ENCODE data around the gene LRIG2. TPM values are rescaled to one million over a fixed set of nuclear protein-coding genes. Genes with fewer than 3 reads are reported as not detected.
"Not testable (repeated sequence)": the region's sequence is repeated elsewhere in the genome, so short reads cannot be mapped to it uniquely, and the experiment has no call there.

Gene LRIG2
- total RNA-seq, 2 experiments from 2014 or later: 15.3 to 21.4 TPM

DNA sequence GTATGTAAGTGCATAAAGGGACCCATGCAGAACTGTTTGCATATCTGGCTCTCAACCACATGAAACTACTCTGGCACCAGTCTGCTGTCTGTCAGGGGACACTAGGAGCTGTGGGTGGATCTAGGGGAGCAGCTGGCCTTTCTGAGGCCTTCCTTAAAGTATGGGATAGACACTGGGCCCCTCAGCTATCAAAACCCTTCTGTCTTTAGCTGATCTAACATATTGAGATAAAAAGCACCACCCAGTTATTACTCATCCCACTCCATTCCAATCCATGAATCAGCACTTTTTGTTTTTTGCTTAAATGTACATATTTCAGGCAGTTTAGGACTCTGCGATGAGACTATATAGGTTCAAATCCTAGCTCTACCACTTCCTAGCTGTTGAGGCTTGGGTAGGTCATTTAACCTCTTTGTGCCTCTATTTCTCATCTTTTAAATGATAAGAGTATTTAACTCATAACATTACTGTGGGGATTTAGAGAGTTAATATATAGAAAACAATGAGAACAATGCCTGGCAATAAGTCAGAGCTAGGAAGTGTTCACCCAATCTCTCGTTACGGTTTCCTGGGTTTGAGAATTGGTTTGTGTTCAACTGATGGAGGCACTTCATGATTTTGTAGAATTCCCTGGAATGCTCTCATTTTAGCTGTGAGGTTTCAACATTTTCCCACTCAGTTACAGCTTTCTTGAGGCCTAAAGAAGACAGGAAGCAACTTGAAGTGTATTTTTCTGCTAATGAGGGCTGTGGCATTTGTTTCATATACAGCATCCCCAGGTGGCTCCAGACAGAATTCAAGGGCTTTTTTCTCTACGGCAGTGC, 68.9 kb downstream of the LRIG2 start:
- H3K9me3 Mint-ChIP-seq: no peaks in the 10 kb centered on the region
- no peak overlapping the region for H3K4me3 Mint-ChIP-seq
- H3K27me3 Mint-ChIP-seq: no peaks in the 10 kb centered on the region
- POLR2A ChIA-PET: no interaction called here
- peaks cover 19% of the 10 kb centered on the region for H3K4me1 Mint-ChIP-seq
- DNase-seq (no peak), ATAC-seq (ENCODE audit: low read depth) (no peak)
- H3K36me3 Mint-ChIP-seq: no peaks in the 10 kb centered on the region
- no peak overlapping the region for H3K27ac Mint-ChIP-seq

DNA sequence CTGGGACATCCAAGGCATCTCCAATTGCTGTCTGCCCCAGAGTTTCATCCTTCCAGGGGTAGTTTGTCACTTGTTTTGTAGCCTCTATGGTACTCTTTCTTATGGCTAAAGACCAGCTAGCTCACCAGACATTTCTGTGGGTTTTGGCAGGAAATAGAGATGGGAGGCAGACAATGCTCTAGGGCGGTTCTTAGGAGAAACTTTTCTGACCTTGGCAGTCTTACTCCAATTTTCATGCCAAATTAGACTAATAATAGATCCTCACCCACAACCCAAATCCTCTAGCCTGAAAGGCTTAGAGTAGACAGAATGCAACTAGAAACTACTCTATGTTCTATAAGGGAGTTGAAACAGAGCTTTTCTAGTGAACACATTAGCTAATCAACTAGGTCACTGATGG, 69.8 kb downstream of the LRIG2 start:
- no peaks in the 10 kb centered on the region for H3K9me3 Mint-ChIP-seq
- no peaks in the 10 kb centered on the region for H3K27me3 Mint-ChIP-seq
- ATAC-seq (ENCODE audit: low read depth) (no peak), DNase-seq (no peak)
- H3K27ac Mint-ChIP-seq: no peak overlapping the region
- H3K36me3 Mint-ChIP-seq: no peaks in the 10 kb centered on the region
- POLR2A ChIA-PET: no interaction called here
- no peak overlapping the region for H3K4me3 Mint-ChIP-seq
- peaks cover 26% of the 10 kb centered on the region for H3K4me1 Mint-ChIP-seq

DNA sequence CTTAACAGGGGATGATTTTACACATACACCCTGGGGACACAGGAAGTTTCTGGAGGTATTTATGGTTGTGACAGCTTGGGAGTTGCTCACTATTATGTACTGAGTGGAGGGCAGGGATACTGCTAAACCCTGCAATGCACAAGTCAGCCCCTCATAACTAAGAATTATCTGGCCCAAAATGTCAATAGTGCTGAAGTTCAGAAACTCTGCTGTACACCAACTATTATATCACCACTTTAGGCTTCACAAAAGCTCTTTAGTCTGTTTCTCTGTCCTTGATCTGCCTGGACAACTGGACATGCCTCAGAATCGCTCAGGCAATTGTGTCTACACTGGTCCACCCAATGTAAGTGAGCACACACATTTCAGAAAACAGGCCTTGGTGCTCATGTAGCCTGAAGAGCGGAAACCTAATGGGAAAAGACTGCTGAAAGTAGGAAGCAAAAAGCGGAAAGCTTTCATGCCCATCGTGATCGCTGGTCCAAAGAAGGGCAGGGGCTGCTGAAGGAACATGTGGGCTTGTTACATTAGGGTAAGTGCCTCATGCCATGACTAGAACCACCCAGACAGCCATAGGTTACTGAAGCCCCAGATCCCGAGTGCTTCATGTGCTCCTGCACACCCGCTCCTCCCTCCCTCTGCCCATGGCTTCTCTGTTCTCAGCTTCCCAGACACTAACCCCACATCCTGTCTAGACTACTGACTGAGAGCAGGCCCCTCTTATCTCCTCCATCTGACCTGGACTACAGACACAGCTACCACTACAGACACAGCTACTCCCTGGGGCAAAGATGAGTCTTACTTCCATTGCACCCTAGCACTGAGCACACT, 73.5 kb downstream of the LRIG2 start:
- peak overlapping the region; percentile 3 for H3K27ac Mint-ChIP-seq
- ATAC-seq (ENCODE audit: low read depth) (peak; percentile 87), DNase-seq (no peak)
- H3K4me1 Mint-ChIP-seq: peaks cover 24% of the 10 kb centered on the region
- no peak overlapping the region for H3K4me3 Mint-ChIP-seq
- POLR2A ChIA-PET: no interaction called here
- H3K27me3 Mint-ChIP-seq: no peaks in the 10 kb centered on the region
- H3K36me3 Mint-ChIP-seq: no peaks in the 10 kb centered on the region
- H3K9me3 Mint-ChIP-seq: no peaks in the 10 kb centered on the region

DNA sequence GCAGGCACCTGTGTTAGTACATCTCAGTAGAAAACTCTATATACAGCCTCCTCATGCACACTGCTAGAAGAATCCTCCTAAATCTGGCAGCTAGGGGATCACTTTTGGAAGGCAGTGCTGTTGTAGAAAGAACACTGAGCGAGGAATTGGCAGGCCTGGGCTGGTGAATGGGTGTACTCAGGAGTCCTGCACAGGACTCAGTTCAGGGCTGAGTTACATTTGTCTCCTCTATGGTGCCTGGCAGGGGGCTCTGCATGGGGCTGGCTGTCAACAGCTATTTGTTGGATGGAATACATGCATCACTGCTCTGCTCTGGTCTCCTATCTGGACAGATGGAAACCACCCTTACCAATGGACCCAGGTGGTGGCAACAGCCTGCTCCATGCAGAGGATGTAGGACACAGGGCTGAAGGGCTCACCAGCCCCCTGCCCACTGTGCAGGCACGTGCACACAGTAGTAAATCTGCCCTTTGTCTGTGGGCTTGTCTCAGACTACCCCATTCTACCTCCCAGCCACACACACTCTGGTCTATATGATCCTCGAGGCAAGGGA, 74.2 kb downstream of the LRIG2 start:
- POLR2A ChIA-PET: no interaction called here
- Mint-ChIP-seq H3K4me3 (no peak overlapping the region), H3K27me3 (no peaks in the 10 kb centered on the region), H3K9me3 (no peaks in the 10 kb centered on the region), H3K36me3 (no peaks in the 10 kb centered on the region), H3K27ac (no peak overlapping the region), H3K4me1 (peaks cover 20% of the 10 kb centered on the region)
- no peak for ATAC-seq (ENCODE audit: low read depth)
- DNase-seq: no peak

DNA sequence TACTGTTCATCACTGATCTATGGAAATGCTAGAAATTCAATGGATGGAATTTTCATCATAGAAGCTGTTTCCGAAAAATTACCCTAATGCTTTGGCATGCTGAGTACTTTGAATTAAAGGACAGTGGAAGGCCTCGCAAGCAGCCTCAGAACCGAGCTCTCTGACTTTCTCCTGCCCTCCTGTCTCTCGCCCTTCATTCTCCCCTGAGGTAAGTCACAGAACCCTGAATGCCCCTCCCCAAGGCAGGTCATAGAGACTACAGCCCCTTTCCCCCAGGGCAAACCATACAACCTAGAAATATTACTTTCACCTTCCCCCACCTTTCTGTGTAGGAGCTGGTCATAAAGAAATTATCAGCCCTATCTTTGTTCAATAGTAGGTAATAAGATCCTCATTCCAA, 74.8 kb downstream of the LRIG2 start:
- DNase-seq (no peak), ATAC-seq (ENCODE audit: low read depth) (no peak)
- no peaks in the 10 kb centered on the region for H3K36me3 Mint-ChIP-seq
- no peaks in the 10 kb centered on the region for H3K9me3 Mint-ChIP-seq
- H3K4me3 Mint-ChIP-seq: no peak overlapping the region
- H3K27me3 Mint-ChIP-seq: no peaks in the 10 kb centered on the region
- no peak overlapping the region for H3K27ac Mint-ChIP-seq
- POLR2A ChIA-PET: no interaction called here
- H3K4me1 Mint-ChIP-seq: peaks cover 14% of the 10 kb centered on the region

DNA sequence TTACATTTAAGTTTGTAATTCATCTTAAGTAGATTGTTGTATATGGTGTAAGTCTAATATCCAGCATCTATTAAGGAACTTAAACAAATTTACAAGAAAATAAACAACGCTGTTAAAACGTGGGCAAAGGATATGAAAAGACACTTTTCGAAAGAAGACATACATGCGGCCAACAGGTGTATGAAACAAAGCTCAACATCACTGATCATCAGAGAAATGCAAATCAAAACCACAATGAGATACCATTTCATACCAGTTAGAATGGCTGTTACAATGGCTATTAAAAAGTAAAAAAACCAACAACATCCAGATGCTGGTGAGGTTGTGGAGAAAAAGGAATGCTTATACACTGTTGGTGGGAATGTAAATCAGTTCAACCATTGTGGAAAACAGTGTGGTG, 77.5 kb downstream of the LRIG2 start:
- H3K27me3 Mint-ChIP-seq; ATAC-seq (ENCODE audit: low read depth); POLR2A ChIA-PET; H3K36me3 Mint-ChIP-seq; H3K4me3 Mint-ChIP-seq; H3K27ac Mint-ChIP-seq; H3K4me1 Mint-ChIP-seq; DNase-seq; H3K9me3 Mint-ChIP-seq: not testable (repeated sequence)

DNA sequence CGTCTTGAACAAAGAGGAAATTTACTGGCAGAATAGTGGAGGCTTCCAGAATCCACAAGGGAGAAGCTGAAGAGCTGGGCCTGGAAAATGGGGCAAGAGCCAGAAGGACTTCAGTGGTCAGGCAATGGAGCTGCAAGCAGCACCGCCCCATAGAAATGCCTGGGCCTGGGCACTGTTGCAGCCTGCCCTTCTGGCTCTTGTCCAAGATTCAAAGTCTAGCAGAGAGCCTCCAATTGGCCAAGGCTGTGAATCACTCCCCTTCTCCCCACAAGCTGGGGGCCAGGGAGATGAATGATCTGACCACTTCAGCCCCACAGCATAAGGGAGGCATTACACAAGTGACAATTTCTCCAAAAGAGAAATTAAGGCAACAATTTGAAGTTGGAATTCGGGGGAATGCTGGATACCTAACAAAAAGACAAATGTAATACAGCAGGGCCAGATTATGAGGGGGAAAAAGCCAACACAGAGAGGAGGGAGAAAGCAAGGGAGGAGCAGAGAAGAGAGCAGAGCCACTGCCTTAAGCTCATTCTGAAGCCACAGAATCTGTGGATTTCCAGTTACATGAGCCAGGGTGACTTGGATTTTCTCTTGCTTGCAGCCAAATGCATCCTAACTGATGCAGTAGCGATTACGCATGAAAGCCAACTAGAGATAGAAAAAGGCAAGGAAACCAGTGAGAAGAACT, 80.3 kb downstream of the LRIG2 start:
- no peak for ATAC-seq (ENCODE audit: low read depth)
- Mint-ChIP-seq H3K4me1 (no peaks in the 10 kb centered on the region), H3K27ac (no peak overlapping the region), H3K4me3 (no peak overlapping the region), H3K27me3 (peaks cover 6% of the 10 kb centered on the region), H3K9me3 (peaks cover 9% of the 10 kb centered on the region), H3K36me3 (no peaks in the 10 kb centered on the region)
- DNase-seq: no peak
- POLR2A ChIA-PET: no interaction called here

DNA sequence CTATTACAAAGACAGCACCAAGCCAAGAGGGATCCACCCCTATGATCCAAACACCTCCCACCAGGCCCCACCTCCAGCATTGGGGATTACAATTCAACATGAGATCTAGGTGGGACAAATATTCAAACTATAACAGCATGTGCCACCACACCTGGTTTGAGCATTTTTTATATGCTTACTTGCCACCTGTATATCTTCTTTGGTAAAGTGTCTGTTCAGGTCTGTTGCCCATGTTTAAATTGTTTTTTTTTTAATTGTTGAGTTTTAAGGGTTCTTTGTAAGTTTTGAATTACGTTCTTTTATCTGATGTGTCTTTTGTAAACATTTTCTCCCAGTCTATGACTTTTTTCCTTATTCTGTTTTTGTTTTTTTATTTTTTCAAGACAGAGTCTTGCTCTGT, 83.4 kb downstream of the LRIG2 start:
- Mint-ChIP-seq H3K9me3 (peaks cover 14% of the 10 kb centered on the region), H3K36me3 (no peaks in the 10 kb centered on the region), H3K4me1 (no peaks in the 10 kb centered on the region), H3K27ac (no peak overlapping the region), H3K27me3 (peaks cover 13% of the 10 kb centered on the region), H3K4me3 (no peak overlapping the region)
- no peak for ATAC-seq (ENCODE audit: low read depth)
- POLR2A ChIA-PET: no interaction called here
- no peak for DNase-seq

DNA sequence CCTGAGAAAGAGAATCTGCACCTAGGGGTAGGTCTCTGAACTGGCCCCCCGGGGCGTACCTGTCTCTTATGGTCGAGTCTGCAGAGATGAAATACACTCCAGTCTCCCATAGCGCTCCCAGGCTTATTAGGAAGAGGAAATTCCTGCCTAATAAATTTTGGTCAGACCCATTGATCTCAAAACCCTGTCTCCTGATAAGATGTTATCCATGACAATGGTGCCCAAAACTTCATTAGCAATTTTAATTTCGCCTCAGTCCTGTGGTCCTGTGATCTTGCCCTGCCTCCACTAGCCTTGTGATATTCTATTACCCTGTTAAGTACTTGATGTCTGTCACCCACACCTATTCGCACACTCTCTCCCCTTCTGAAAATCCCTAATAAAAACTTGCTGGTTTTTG, 85.7 kb downstream of the LRIG2 start:
- H3K27ac Mint-ChIP-seq; H3K36me3 Mint-ChIP-seq; H3K4me1 Mint-ChIP-seq; ATAC-seq (ENCODE audit: low read depth); H3K4me3 Mint-ChIP-seq; DNase-seq; POLR2A ChIA-PET: not testable (repeated sequence)
- peaks cover 14% of the 10 kb centered on the region for H3K9me3 Mint-ChIP-seq
- peaks cover 20% of the 10 kb centered on the region for H3K27me3 Mint-ChIP-seq

DNA sequence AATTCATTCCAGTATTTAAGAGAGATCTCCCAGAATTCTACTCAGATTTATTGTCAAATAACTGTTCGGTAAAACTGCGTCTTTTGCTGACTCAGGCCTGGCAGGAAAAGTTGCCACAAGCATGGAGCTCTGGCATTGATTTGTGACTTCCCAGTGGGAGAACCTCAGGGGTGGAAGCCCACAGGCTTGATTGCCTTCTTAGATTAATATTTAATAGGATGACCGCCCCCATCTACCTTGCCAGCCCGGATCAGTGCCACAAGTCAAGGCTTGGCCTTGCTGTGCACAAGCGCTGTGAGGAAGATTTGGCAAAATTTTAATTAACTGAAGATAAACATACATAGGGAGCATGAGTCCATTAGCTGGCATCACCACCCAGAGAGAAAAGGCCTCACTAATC, 93.5 kb downstream of the LRIG2 start:
- ATAC-seq (ENCODE audit: low read depth) (no peak), DNase-seq (no peak)
- no peaks in the 10 kb centered on the region for H3K36me3 Mint-ChIP-seq
- POLR2A ChIA-PET: no interaction called here
- no peak overlapping the region for H3K4me3 Mint-ChIP-seq
- H3K27ac Mint-ChIP-seq: no peak overlapping the region
- H3K27me3 Mint-ChIP-seq: peaks cover 8% of the 10 kb centered on the region
- H3K9me3 Mint-ChIP-seq: peaks cover under 1% of the 10 kb centered on the region
- no peaks in the 10 kb centered on the region for H3K4me1 Mint-ChIP-seq

DNA sequence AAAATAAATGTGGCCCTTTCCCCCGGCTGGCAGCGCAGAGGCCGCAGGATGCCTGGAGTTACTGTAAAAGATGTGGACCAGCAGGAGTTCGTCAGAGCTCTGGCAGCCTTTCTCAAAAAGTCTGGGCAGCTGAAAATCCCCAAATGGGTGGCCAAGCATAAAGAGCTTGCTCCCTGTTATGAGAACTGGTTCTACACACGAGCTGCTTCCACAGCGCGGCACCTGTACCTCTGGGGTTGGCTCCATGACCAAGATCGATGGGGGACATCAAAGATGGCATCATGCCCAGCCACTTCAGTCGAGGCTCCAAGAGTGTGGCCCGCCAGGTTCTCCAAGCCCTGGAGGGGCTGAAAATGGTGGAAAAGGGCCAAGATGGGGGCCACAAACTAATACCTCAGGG, 95.9 kb downstream of the LRIG2 start:
- H3K27me3 Mint-ChIP-seq: peaks cover 2% of the 10 kb centered on the region
- ATAC-seq (ENCODE audit: low read depth) (no peak), DNase-seq (no peak)
- POLR2A ChIA-PET: no interaction called here
- H3K9me3 Mint-ChIP-seq: peaks cover 9% of the 10 kb centered on the region
- no peak overlapping the region for H3K4me3 Mint-ChIP-seq
- H3K4me1 Mint-ChIP-seq: no peaks in the 10 kb centered on the region
- no peak overlapping the region for H3K27ac Mint-ChIP-seq
- H3K36me3 Mint-ChIP-seq: no peaks in the 10 kb centered on the region

DNA sequence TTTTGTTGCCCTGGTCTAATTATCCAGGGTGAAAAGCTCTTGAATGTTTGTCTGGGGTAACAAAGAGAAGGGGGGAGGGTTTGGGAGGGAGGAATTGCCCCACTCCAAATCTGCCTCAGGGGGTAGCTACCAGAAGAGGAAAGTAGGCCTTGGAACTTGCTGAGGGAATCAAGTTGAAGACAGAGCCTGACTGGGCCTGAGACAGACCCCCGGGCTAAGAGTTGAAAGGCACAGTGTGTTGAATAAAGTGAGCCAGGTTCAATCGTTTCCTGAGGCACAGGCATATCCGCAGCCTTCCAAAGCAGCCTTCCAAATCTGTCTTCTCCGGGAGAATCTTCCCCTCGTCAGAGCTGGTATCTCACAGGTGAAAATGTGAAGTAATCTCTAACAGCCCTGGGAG, 96.6 kb downstream of the LRIG2 start:
- no peak for ATAC-seq (ENCODE audit: low read depth)
- Mint-ChIP-seq H3K4me1 (no peaks in the 10 kb centered on the region), H3K4me3 (no peak overlapping the region), H3K9me3 (peaks cover 9% of the 10 kb centered on the region), H3K27me3 (peaks cover 3% of the 10 kb centered on the region), H3K27ac (no peak overlapping the region), H3K36me3 (no peaks in the 10 kb centered on the region)
- DNase-seq: no peak
- POLR2A ChIA-PET: no interaction called here

DNA sequence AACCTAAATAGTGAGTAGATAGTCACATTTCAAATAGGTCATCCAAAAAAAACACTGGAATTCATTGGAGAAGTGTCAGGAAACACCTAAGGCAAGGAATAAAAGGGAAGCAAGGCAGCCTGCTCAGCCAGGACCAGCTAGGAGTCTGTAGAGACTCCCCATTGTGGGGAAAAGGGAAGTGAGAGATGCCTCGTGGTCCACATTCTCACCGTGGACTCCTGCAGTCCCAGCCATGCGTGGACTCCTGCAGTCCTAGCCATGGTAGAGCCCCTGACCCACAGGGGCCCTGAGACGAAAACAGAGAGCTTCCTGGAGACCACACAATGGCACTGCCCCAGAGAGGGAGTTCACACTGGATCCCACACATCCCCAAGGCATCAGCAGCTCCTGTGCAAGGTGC, 97.5 kb downstream of the LRIG2 start:
- Mint-ChIP-seq H3K4me1 (no peaks in the 10 kb centered on the region), H3K36me3 (no peaks in the 10 kb centered on the region), H3K4me3 (no peak overlapping the region), H3K27ac (no peak overlapping the region), H3K9me3 (peaks cover 9% of the 10 kb centered on the region), H3K27me3 (peaks cover 8% of the 10 kb centered on the region)
- no peak for ATAC-seq (ENCODE audit: low read depth)
- DNase-seq: no peak
- POLR2A ChIA-PET: no interaction called here
